HT1080 (cell line): Measurements from ENCODE around the gene DPY30. TPM values are rescaled to one million over a fixed set of nuclear protein-coding genes. Genes with fewer than 3 reads are reported as not detected.

Experiments
- DNase-seq: peaks from one replicate; pipeline ENCODE4 v3.0.0-alpha.2; 2015; ENCODE audit warnings: low read depth
- total RNA-seq: library from RNA; depleted of rRNA; stranded (reverse); fragments of >200 nt; shearing (Covaris generic); gene quantifications from 2 replicates; pipeline ENCODE4 v1.2.3, GENCODE V29; 2014; rRNA removed

The DPY30 gene
- total RNA-seq, 1 experiment from 2014 or later = 62.9 TPM

GRCh38 chr2:31978436-31978835, 61.2 kb downstream of the DPY30 start:
- DNase-seq = no peak

Other genes starting within 250 kb of the DPY30 start
- 48.9 and 64.5 TPM in 2 replicates for gene MEMO1, start 28.8 kb downstream of the DPY30 start, total RNA-seq
- 10.0 and 12.7 TPM in 2 replicates for gene SPAST, start 23.8 kb upstream of the DPY30 start, total RNA-seq
- 25.6 and 31.5 TPM in 2 replicates for gene SLC30A6, start 126.1 kb upstream of the DPY30 start, total RNA-seq
- not detected in 2 replicates for gene NLRC4, start 225.1 kb upstream of the DPY30 start, total RNA-seq
- gene YIPF4, start 238.1 kb upstream of the DPY30 start, total RNA-seq = 8.7 and 14.1 TPM in 2 replicates